Uterus (tissue), 2 donors: ENCODE measurements around the gene STAB2.

ENCODE experiments used
- POLR2A ChIP-seq, 2 donors: fragments of 450-650 bp; IDR thresholded peaks; one replicate each; pipeline ENCODE4 v1.6.1; 2016; ENCODE audit warnings: antibody characterized with exemption in 2 of 2, mild to moderate bottlenecking in 1 of 2, moderate library complexity in 1 of 2
- TF ChIP-seq, protein P1 (sequence below), 4 experiments: fragments of 200-600 bp in 2 of 4; fragments of 450-650 bp in 2 of 4; sonication (generic) in 2 of 4; IDR thresholded peaks; one replicate each; pipeline ENCODE4 v1.5.1; 2016 to 2019; ENCODE audit warnings: antibody characterized with exemption in 4 of 4, mild to moderate bottlenecking in 2 of 4, moderate library complexity in 1 of 4

DNA sequence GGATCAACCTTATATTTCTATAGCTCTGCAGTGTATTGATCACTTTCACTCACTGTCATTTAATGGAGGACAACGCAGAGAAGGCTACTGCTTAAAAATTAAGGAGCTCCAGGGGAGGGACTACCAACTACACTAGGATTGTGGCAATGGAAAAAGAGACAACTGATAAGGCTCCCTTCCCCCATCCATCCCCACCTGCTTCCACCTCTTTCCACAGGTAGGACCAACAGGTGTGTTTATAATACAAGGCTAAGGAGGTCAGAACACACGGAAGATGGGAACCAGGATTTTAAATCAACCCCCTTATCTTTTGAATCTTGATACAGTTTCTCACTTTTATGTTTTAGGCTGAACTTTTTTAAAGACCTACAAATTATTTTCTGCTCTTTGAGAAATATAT is 90.8 kb downstream of the STAB2 start:
- TF ChIP-seq, protein P1, sequence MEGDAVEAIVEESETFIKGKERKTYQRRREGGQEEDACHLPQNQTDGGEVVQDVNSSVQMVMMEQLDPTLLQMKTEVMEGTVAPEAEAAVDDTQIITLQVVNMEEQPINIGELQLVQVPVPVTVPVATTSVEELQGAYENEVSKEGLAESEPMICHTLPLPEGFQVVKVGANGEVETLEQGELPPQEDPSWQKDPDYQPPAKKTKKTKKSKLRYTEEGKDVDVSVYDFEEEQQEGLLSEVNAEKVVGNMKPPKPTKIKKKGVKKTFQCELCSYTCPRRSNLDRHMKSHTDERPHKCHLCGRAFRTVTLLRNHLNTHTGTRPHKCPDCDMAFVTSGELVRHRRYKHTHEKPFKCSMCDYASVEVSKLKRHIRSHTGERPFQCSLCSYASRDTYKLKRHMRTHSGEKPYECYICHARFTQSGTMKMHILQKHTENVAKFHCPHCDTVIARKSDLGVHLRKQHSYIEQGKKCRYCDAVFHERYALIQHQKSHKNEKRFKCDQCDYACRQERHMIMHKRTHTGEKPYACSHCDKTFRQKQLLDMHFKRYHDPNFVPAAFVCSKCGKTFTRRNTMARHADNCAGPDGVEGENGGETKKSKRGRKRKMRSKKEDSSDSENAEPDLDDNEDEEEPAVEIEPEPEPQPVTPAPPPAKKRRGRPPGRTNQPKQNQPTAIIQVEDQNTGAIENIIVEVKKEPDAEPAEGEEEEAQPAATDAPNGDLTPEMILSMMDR (IDR thresholded peaks at IDR 0.05): no peak
- no peak for TF ChIP-seq POLR2A (IDR thresholded peaks at IDR 0.05)
